Bronchial epithelial cell (primary cell): ENCODE data around the gene DPPA2. TPM values are rescaled to one million over a fixed set of nuclear protein-coding genes. Genes with fewer than 3 reads are reported as not detected.

ENCODE experiments used
- DNase-seq: peaks from one replicate; pipeline ENCODE4 v3.0.0-alpha.2; 2010; ENCODE audit warnings: low read depth
- FAIRE-seq: peaks from 2 replicates; lab custom pipeline; 2011; peaks lifted over from hg19 to GRCh38; lab: Jason Lieb, UNC
- H3K27me3 ChIP-seq: 2 replicates; pipeline ENCODE4 v1.5.1; 2011; ENCODE audit warnings: low read length; ENCODE audit not compliant: control insufficient read depth, insufficient read depth
- H3K36me3 ChIP-seq: 2 replicates; pipeline ENCODE4 v1.5.1; 2011; ENCODE audit warnings: low read length; ENCODE audit not compliant: control insufficient read depth, insufficient read depth
- H3K4me3 ChIP-seq: 2 replicates; pipeline ENCODE4 v1.5.1; 2011; ENCODE audit warnings: mild to moderate bottlenecking, low read depth, low read length, control low read depth
- CTCF ChIP-seq: IDR thresholded peaks from 2 replicates; pipeline ENCODE4 v1.5.1; 2011; ENCODE audit warnings: mild to moderate bottlenecking, moderate library complexity, low read length, control low read depth, inconsistent platforms; ENCODE audit not compliant: insufficient read depth, severe bottlenecking
- total RNA-seq: library from RNA; depleted of rRNA; stranded (reverse); fragments of >200 nt; gene quantifications from 2 replicates; pipeline ENCODE4 v1.2.1, GENCODE V29; 2014

The DPPA2 gene
- total RNA-seq, 1 donor from 2014 or later = not detected

DNA sequence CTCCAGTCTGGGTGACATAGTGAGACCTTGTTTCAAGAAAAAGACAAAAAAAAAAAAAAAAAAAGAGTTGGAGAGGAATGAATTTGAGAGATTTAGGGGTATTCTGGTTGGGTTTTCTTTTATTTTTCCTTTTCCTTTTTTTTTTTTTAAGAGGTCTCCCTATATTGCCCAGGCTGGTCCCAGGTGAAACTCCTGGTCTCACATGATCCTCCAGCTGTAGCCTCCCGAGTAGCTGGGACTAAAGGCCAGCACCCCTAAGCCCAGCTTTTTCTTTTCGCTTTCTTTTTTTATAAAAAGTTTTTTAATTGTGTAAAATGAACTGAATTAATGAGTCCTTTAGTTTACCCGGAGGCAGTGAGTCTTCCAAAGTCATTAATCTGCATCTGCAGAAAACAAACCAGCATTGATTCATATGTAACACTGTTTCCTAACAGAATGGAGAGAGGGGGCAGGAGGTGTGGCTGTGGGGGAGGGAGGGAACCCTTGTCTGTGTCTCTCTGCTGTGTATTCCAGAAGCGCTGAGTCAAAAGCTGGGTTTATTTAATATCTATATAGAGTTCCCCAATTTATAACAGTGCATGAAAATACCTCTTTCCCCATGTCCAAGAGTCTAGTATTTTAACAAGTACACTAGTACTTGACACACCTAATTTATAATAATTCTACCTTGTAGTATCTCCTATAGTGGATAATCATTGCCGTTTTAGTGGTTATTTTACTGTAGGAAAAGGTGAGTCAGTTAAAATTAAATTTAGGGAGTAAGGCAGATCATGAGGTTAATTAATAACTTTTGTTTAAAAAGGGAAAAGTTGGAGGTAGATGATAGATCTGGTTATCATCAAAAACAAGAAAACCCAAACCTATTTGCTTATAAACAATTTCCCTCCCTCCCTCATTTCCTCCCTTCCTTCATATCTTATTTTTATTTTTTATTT lies 23.7 kb upstream of the DPPA2 start:
- Histone ChIP-seq H3K36me3 (no peaks in the 10 kb centered on the region), H3K27me3 (no peaks in the 10 kb centered on the region), H3K4me3 (no peak overlapping the region)
- FAIRE-seq = no peak
- no peak for TF ChIP-seq CTCF
- DNase-seq = no peak

DNA sequence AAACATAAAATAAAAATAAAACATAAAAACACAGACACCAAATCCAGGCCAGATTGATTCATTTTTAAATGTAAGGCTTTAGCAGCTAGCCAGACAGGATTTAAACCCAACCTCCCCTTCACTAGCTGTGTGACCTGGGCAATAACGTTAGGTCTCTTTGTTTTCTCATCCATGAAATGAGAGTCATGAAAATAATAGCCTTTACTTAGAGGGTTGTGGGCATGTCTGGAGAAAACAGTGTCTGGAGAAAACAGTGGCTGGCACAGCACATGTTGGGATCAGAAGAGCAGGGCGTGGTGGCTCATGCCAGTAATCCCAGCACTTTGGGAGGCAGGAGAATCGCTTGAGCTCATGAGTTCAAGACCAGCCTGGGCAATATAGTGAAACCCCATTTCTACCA lies 22.9 kb upstream of the DPPA2 start:
- FAIRE-seq (no peak), DNase-seq (no peak)
- no peak for TF ChIP-seq CTCF
- H3K27me3 ChIP-seq = no peaks in the 10 kb centered on the region
- H3K36me3 ChIP-seq = no peaks in the 10 kb centered on the region
- H3K4me3 ChIP-seq = no peak overlapping the region

DNA sequence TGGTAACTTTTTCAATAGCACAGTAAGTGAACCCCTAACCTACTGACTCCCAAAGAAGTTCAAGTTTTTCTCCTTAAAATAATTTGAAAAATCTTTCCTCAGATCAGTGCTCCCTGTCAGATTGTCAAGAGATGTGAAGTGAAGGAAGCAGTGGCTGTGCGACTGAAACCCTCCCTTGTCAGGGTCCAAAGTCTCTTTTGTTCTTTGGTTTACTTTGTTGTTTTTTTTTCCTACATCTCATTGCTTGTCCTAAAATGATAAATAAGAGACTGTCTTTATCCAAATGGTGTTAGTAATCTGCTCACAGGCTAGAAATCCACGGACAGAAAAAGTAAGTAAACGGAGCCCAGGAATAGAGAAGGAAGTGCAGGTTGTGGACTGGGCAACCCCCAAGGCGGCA lies 22.0 kb upstream of the DPPA2 start:
- Histone ChIP-seq H3K27me3 (no peaks in the 10 kb centered on the region), H3K4me3 (no peak overlapping the region), H3K36me3 (no peaks in the 10 kb centered on the region)
- FAIRE-seq (no peak), DNase-seq (no peak)
- no peak for TF ChIP-seq CTCF

- no peaks in the 10 kb centered on the region for H3K27me3 ChIP-seq
- no peak for DNase-seq
- no peak for FAIRE-seq
- no peaks in the 10 kb centered on the region for H3K36me3 ChIP-seq
- no peak for TF ChIP-seq CTCF
- H3K4me3 ChIP-seq = no peak within 1 kb of the TSS
Observed at GRCh38 chr3:109337393-109337792, 21.1 kb upstream of the DPPA2 start, which contains the start of gene DPPA4. Gene DPPA4 (minus strand): TSS chr3:109337546. CDS start chr3:109337517, 29 bp downstream.

GRCh38 chr3:109336291-109336861 lies 20.1 kb upstream of the DPPA2 start:
- TF ChIP-seq CTCF = no peak
- H3K4me3 ChIP-seq = no peak overlapping the region
- FAIRE-seq = no peak
- no peaks in the 10 kb centered on the region for H3K27me3 ChIP-seq
- no peak for DNase-seq
- H3K36me3 ChIP-seq = no peaks in the 10 kb centered on the region
